ENCODE data around the gene TSR1. TPM values are rescaled to one million over a fixed set of nuclear protein-coding genes. Genes with fewer than 3 reads are reported as not detected.

TSR1 gene
- total RNA-seq, 4 donors from 2014 or later = 16.8 to 56.4 (median 29.3) TPM

- TF ChIP-seq CTCF (IDR thresholded peaks at IDR 0.05) (no peak), POLR2A (IDR thresholded peaks at IDR 0.05) (peak in 1 of 2 donors; percentile 59)
- intact Hi-C loops (cut with DNase I) = no loop called here
- WGBS, 2 donors = 3 to 4% methylated on average over 8 to 19 of the region's 92 CpGs
- H3K4me3 ChIP-seq (replicated peaks in 1 of 3) = peak overlapping the region; percentile 69 to 97 (median 77)
- DNase-seq = peak; percentile 68 to 70
- peaks cover 8 to 10% of the 10 kb centered on the region in 2 donors for H3K4me1 ChIP-seq
- no peaks in the 10 kb centered on the region for H3K27me3 ChIP-seq
- peaks cover 23 to 24% of the 10 kb centered on the region in 2 donors for H3K36me3 ChIP-seq
- peak overlapping the region; percentile 39 to 84 (median 60) for H3K27ac ChIP-seq
- no peaks in the 10 kb centered on the region for H3K9me3 ChIP-seq
Observed at GRCh38 chr17:2337544-2338314, 1.5 kb upstream of the TSR1 start.

- Histone ChIP-seq H3K27me3 (no peaks in the 10 kb centered on the region), H3K4me1 (peaks cover 8 to 10% of the 10 kb centered on the region in 2 donors), H3K27ac (peak within 1 kb of the TSS; percentile 50 to 84 (median 60)), H3K4me3 (replicated peaks in 1 of 3) (peak within 1 kb of the TSS; percentile 77 to 97 (median 96)), H3K9me3 (no peaks in the 10 kb centered on the region), H3K36me3 (peaks cover 26 to 31% of the 10 kb centered on the region in 2 donors)
- WGBS, 2 donors = 0 to 3% methylated on average over 7 to 8 of the region's 77 CpGs
- intact Hi-C loops (cut with DNase I) = no loop called here
- peak; percentile 64 to 65 for DNase-seq
- no peak for TF ChIP-seq POLR2A (IDR thresholded peaks at IDR 0.05)
- no peak for TF ChIP-seq CTCF (IDR thresholded peaks at IDR 0.05)
Observed at GRCh38 chr17:2336852-2337543, 741 bp upstream of the TSR1 start, which contains the start of gene SGSM2. TSS of gene SGSM2 (plus strand) at chr17:2337501. CDS start at chr17:2337689, 188 bp downstream.

GRCh38 chr17:2335726-2336214 lies 487 bp downstream of the TSR1 start:
- peak overlapping the region; percentile 77 to 97 (median 96) for H3K4me3 ChIP-seq (replicated peaks in 1 of 3)
- H3K9me3 ChIP-seq = no peaks in the 10 kb centered on the region
- no peaks in the 10 kb centered on the region for H3K27me3 ChIP-seq
- 3 to 4% methylated on average over 17 of the region's 17 CpGs for WGBS, 2 donors
- H3K27ac ChIP-seq = peak overlapping the region in 1 of 3 donors; percentile 80
- TF ChIP-seq CTCF (IDR thresholded peaks at IDR 0.05) = no peak
- TF ChIP-seq POLR2A (IDR thresholded peaks at IDR 0.05) = no peak
- peaks cover 8 to 10% of the 10 kb centered on the region in 2 donors for H3K4me1 ChIP-seq
- intact Hi-C loops (cut with DNase I) = no loop called here
- peaks cover 36 to 40% of the 10 kb centered on the region in 2 donors for H3K36me3 ChIP-seq
- DNase-seq = peak in 1 of 2 donors; percentile 14

GRCh38 chr17:2331303-2331702 lies 5.0 kb downstream of the TSR1 start:
- Histone ChIP-seq H3K27me3 (no peaks in the 10 kb centered on the region), H3K9me3 (no peaks in the 10 kb centered on the region), H3K4me1 (peaks cover 5 to 8% of the 10 kb centered on the region in 2 donors), H3K4me3 (replicated peaks in 1 of 3) (no peak overlapping the region), H3K27ac (no peak overlapping the region), H3K36me3 (peaks cover 45 to 67% of the 10 kb centered on the region in 2 donors)
- intact Hi-C loops (cut with DNase I) = no loop called here
- no peak for DNase-seq
- 68 to 88% methylated on average over 3 of the region's 3 CpGs for WGBS, 2 donors
- TF ChIP-seq CTCF (IDR thresholded peaks at IDR 0.05) = no peak
- TF ChIP-seq POLR2A (IDR thresholded peaks at IDR 0.05) = no peak

All from thyroid gland (tissue), 4 donors.